Right atrium auricular region (tissue), 2 donors: ENCODE measurements around the gene ARID4A. TPM values are rescaled to one million over a fixed set of nuclear protein-coding genes. Genes with fewer than 3 reads are reported as not detected.

Experiments
- DNase-seq: peaks from one replicate; pipeline ENCODE4 v3.0.0-alpha.2; 2019; ENCODE audit warnings: low spot score
- H3K27ac ChIP-seq, 2 donors: fragments of 200-600 bp; sonication (generic); 1 replicate in 1 of 2; 2 replicates in 1 of 2; pipeline ENCODE4 v1.5.1; 2016 to 2019
- H3K27me3 ChIP-seq, 2 donors: fragments of 200-600 bp; sonication (generic); one replicate each; pipeline versions ENCODE4 v1.5.1 to v1.6.0; 2017 to 2019
- H3K36me3 ChIP-seq: fragments of 200-600 bp; sonication (generic); one replicate; pipeline ENCODE4 v1.5.1; 2016
- H3K4me1 ChIP-seq, 2 donors: fragments of 200-600 bp; sonication (generic); one replicate each; pipeline versions ENCODE4 v1.5.1 to v1.6.0; 2017 to 2019
- H3K4me3 ChIP-seq, 2 donors: fragments of 200-600 bp; sonication (generic); 1 replicate in 1 of 2; 2 replicates in 1 of 2; pipeline ENCODE4 v1.5.1; 2017 to 2019; ENCODE audit warnings: mild to moderate bottlenecking in 1 of 2, moderate library complexity in 1 of 2
- H3K9me3 ChIP-seq, 2 donors: fragments of 200-600 bp; sonication (generic); one replicate each; pipeline ENCODE4 v1.5.1; 2019
- total RNA-seq, 2 donors: library from RNA; depleted of rRNA; stranded (reverse); fragments of >200 nt; gene quantifications; one replicate each; pipeline ENCODE4 v1.1.0, GENCODE V29; 2016
- TF ChIP-seq, protein P1 (sequence below), 2 donors: fragments of 200-600 bp; sonication (generic); IDR thresholded peaks; one replicate each; pipeline ENCODE4 v1.5.1; 2019; ENCODE audit warnings: antibody characterized with exemption in 2 of 2

The ARID4A gene
- total RNA-seq, 2 donors from 2014 or later = 9.5 to 12.7 TPM

DNA sequence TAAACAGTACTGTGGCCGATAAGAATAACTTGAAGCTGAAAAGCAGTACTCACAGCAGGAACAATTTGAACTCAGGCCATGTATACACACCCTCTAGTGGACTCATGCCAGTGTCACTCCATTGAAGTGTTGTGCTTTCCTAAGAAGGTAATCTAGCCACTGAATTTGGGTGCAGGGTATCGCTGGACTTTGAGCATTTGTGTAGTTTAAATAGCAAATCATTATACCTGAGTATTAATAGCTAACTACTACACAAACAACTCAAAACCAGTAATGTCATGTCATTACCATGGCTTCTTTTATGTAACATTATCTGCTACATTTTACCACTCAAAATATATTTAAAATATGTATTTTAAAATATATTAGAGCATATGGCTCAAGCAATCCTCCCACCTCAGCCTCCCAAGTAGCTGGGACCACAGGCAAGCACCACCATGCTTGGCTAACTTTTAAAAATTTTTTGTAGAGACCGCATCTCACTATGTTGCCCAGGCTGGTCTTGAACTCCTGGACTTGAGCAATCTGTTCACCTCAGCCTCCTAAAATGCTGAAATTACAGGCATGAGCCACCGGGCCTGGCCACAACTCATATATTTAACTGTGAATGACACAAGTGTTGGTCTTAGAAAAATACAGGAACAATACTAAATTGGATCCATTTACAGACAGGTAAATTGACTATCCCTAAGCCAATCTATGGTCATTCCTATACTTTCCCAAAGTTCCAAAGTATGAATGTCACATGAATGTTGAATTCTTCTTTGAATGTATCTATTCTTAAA, 25.6 kb upstream of the ARID4A start:
- peaks cover 0 to 49% of the 10 kb centered on the region in 2 donors for H3K4me1 ChIP-seq
- TF ChIP-seq, protein P1, sequence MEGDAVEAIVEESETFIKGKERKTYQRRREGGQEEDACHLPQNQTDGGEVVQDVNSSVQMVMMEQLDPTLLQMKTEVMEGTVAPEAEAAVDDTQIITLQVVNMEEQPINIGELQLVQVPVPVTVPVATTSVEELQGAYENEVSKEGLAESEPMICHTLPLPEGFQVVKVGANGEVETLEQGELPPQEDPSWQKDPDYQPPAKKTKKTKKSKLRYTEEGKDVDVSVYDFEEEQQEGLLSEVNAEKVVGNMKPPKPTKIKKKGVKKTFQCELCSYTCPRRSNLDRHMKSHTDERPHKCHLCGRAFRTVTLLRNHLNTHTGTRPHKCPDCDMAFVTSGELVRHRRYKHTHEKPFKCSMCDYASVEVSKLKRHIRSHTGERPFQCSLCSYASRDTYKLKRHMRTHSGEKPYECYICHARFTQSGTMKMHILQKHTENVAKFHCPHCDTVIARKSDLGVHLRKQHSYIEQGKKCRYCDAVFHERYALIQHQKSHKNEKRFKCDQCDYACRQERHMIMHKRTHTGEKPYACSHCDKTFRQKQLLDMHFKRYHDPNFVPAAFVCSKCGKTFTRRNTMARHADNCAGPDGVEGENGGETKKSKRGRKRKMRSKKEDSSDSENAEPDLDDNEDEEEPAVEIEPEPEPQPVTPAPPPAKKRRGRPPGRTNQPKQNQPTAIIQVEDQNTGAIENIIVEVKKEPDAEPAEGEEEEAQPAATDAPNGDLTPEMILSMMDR (IDR thresholded peaks at IDR 0.05) = peak in 1 of 2 donors; percentile 26
- no peaks in the 10 kb centered on the region for H3K27me3 ChIP-seq
- peak overlapping the region; percentile 64 to 77 for H3K27ac ChIP-seq
- no peak for DNase-seq
- H3K9me3 ChIP-seq = no peaks in the 10 kb centered on the region
- H3K36me3 ChIP-seq = peaks cover 66% of the 10 kb centered on the region
- no peak overlapping the region for H3K4me3 ChIP-seq

DNA sequence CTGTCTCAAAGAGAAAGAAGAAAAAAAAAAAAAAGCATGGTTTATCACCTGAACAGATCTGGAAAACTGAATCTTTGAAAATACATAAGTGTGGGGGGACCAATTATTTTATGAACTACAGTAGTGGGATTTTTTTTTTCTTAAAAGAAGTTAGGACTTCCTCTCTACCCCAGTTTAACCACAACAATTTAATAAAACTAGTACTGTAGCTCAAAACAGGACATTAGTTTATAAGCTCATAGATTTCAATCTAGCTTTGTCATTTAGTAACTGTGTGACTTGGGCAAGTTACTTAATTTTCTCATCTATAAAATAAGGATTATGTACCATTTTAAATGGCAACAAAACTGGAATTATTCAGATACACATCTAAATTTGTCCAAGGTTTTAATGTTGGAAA, 23.5 kb upstream of the ARID4A start:
- H3K27ac ChIP-seq = peak overlapping the region in 1 of 2 donors; percentile 77
- H3K4me3 ChIP-seq = no peak overlapping the region
- H3K27me3 ChIP-seq = no peaks in the 10 kb centered on the region
- peaks cover 0 to 49% of the 10 kb centered on the region in 2 donors for H3K4me1 ChIP-seq
- DNase-seq = no peak
- peaks cover 52% of the 10 kb centered on the region for H3K36me3 ChIP-seq
- H3K9me3 ChIP-seq = no peaks in the 10 kb centered on the region
- TF ChIP-seq, protein P1 (IDR thresholded peaks at IDR 0.05) = no peak

DNA sequence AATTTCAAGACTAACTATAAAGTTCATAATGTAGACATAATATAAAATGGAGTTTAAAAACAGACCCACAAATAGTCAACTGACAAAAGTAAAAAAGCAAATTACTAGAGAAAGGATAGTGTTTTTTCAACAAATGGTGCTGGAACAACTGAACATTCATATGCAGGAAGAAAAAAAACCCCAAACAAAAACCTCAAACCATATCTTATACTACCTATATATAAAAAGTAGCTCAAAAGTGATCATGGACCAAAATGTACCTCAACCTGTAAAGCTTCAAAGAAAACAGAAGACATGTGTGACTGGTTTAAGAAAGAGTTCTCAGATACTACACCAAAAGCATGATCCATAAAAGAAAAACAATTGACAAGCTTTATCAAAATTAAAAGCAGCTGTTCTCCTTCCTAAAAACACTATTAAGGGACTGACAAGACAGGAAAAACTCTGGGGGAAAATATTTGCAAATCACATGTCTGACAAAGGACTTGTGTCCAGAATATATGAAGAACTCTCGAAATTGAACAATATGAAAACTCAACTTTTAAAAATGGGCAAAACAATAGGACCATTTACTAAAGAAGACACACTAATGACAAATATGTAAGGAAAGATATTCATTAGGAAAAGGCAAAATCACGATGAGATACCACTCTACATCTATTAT, 22.7 kb upstream of the ARID4A start:
- H3K4me1 ChIP-seq = peaks cover 0 to 51% of the 10 kb centered on the region in 2 donors

DNA sequence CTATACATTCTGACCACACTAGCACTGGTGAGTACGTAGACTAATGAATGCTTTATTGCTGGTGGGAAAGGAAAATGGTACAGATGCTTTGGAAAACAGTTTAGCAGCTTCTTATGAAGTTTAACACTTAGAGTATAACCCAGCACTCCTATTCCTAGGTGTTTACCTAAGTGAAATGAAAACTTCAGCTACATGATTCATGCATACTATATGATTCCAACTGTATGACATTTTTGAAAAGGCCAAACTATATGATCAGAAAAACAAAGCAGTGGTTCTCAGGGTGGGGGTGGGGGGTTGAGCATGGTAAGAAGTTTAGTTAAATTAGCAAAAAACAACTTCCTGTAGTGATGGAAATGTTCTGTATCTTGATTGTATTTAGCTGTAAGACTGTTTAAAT, 22.1 kb upstream of the ARID4A start:
- Histone ChIP-seq H3K27me3 (no peaks in the 10 kb centered on the region), H3K36me3 (peaks cover 41% of the 10 kb centered on the region)

More for the DNA sequence above, 22.7 kb upstream of the ARID4A start:
- Histone ChIP-seq H3K36me3 (peaks cover 44% of the 10 kb centered on the region), H3K9me3 (no peaks in the 10 kb centered on the region), H3K27ac (peak overlapping the region in 1 of 2 donors; percentile 77), H3K4me3 (no peak overlapping the region), H3K27me3 (no peaks in the 10 kb centered on the region)
- TF ChIP-seq, protein P1 (IDR thresholded peaks at IDR 0.05) = no peak
- no peak for DNase-seq

DNA sequence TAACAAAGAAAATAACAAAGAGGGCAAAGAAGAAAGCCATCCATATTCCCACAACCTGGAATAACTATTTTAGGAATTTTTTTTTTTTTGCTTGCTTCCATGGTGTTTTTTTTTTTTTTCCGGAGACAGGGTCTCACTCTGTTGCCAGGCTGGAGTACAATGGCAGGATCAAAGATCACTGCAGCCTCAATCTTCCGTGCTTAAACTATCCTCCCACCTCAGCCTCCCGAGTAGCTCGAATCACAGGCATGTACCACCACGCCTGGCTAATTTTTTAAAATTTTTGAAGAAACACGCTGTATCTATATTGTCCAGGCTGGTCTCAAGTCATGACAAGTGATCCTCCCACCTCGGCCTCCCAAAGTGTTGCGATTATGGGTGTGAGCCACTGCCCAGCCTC, 20.2 kb upstream of the ARID4A start:
- H3K4me1 ChIP-seq = peaks cover 0 to 54% of the 10 kb centered on the region in 2 donors
- no peak for DNase-seq
- H3K9me3 ChIP-seq = no peaks in the 10 kb centered on the region
- H3K27ac ChIP-seq = no peak overlapping the region
- TF ChIP-seq, protein P1 (IDR thresholded peaks at IDR 0.05) = no peak
- H3K4me3 ChIP-seq = no peak overlapping the region
- H3K27me3 ChIP-seq = no peaks in the 10 kb centered on the region
- H3K36me3 ChIP-seq = peaks cover 26% of the 10 kb centered on the region

More for the DNA sequence above, 22.1 kb upstream of the ARID4A start:
- Histone ChIP-seq H3K27ac (no peak overlapping the region), H3K9me3 (no peaks in the 10 kb centered on the region), H3K4me1 (peaks cover 0 to 53% of the 10 kb centered on the region in 2 donors), H3K4me3 (no peak overlapping the region)
- TF ChIP-seq, protein P1 (IDR thresholded peaks at IDR 0.05) = no peak
- no peak for DNase-seq
